ENCODE data around the gene SLC27A1.

The SLC27A1 gene

DNA sequence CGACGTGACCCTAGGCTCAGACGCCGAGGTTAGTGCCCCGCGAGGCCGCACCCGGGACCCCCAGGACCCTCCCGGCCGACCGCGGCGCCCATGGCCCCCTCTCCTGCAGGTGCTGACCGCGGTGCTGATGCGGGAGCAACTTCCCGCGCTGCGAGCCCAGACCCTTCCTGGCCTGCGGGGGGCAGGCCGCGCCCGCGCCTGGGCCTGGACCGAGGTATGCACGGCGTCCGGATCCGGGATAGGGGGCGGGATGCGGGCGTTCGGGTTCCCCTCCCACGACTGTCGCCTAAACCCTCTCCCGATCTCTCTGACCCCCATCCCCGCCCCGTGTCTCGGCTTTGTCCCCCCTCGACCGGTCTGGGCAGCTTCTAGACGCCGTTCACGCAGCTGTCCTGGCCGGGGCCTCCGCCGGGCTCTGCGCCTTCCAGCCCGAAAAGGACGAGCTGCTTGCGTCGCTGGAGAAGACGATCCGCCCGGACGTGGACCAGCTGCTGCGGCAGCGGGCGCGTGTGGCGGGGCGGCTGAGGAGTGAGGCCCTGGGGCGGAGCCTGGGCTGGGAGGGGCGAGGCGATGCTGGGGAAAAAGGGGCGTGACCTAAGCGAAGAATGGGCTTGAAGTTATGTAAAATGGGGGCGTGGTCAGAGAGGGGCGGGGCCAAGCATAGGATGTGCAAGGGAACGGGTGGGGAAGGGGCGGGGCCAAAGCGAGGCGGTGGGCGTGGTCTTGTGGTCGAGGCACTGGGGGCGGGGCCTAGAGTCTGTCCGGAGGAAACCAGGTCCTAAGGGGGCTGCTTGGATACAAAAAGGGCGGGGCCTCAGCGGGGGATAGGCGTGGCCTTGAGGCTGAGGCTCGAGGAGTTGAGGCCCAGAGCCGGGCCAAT is 69.2 kb downstream of the SLC27A1 start:
- TF ChIP-seq, protein P1, sequence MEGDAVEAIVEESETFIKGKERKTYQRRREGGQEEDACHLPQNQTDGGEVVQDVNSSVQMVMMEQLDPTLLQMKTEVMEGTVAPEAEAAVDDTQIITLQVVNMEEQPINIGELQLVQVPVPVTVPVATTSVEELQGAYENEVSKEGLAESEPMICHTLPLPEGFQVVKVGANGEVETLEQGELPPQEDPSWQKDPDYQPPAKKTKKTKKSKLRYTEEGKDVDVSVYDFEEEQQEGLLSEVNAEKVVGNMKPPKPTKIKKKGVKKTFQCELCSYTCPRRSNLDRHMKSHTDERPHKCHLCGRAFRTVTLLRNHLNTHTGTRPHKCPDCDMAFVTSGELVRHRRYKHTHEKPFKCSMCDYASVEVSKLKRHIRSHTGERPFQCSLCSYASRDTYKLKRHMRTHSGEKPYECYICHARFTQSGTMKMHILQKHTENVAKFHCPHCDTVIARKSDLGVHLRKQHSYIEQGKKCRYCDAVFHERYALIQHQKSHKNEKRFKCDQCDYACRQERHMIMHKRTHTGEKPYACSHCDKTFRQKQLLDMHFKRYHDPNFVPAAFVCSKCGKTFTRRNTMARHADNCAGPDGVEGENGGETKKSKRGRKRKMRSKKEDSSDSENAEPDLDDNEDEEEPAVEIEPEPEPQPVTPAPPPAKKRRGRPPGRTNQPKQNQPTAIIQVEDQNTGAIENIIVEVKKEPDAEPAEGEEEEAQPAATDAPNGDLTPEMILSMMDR (conservative IDR thresholded peaks at IDR 0.05) = peak; percentile 69
- H3K27ac ChIP-seq = peak overlapping the region; percentile 66

DNA sequence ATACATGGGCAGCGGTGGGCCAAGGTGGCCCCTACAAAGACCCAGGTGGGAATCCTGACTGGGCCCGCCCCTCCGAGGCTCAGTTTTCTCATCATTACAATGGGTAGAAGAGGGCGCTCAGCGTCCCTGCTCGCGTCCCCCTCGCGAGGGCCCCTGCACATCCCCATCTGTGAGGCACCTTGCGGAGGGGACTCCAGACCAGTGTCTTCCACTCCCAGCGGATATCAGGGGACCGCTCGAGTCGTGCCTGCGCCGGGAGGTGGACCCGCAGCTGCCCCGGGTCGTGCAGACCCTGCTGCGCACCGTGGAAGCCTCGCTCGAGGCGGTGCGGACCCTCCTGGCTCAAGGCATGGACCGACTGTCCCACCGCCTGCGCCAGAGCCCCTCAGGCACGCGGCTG is 69.8 kb downstream of the SLC27A1 start:
- H3K27ac ChIP-seq = no peak overlapping the region

GRCh38 chr19:17541184-17541759 is 70.9 kb downstream of the SLC27A1 start:
- TF ChIP-seq, protein P1 (conservative IDR thresholded peaks at IDR 0.05) = no peak
- no peak overlapping the region for H3K27ac ChIP-seq

More for the DNA sequence above, 69.8 kb downstream of the SLC27A1 start:
- TF ChIP-seq, protein P1 (conservative IDR thresholded peaks at IDR 0.05) = no peak

DNA sequence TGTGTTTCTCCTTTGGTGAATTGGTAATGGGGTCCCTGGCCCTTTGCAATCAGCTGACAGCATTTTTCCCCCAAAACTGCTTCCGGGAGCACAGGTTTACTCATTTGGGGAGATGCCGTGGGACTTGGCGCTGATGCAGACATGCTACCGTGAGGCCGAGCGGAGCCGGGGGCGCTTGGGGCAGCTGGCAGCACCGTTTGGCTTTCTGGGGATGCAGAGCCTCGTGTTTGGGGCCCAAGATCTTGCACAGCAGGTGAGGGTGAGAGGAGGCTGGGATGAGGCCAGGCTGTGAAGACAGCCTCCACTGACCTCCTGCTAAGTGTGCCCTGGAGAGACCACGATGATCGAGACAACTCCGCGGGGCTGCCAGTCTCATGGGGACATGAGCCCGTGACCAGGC is 71.7 kb downstream of the SLC27A1 start:
- TF ChIP-seq, protein P1 (conservative IDR thresholded peaks at IDR 0.05) = no peak
- H3K27ac ChIP-seq = no peak overlapping the region

GRCh38 chr19:17542793-17543582 is 72.7 kb downstream of the SLC27A1 start:
- TF ChIP-seq, protein P1 (conservative IDR thresholded peaks at IDR 0.05) = no peak
- no peak overlapping the region for H3K27ac ChIP-seq

DNA sequence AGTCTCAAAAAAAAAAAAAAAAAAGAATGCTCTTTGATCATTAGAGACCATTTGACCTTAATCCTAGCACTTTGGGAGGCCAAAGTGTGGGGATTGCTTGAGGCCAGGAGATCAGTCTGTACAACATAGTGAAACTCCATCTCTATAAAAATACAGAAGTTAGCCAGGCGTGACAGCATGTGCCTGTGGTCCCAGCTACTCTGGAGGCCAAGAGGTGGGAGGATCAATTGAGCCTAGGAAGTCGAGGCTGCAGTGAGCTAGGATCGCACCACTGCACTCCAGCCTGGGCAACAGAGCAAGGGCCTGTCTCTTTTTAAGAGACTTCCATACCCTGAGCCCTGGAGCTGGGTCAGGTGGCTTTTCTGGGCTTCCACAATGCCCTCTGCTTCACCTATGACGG is 73.7 kb downstream of the SLC27A1 start:
- H3K27ac ChIP-seq = no peak overlapping the region
- TF ChIP-seq, protein P1 (conservative IDR thresholded peaks at IDR 0.05) = no peak

DNA sequence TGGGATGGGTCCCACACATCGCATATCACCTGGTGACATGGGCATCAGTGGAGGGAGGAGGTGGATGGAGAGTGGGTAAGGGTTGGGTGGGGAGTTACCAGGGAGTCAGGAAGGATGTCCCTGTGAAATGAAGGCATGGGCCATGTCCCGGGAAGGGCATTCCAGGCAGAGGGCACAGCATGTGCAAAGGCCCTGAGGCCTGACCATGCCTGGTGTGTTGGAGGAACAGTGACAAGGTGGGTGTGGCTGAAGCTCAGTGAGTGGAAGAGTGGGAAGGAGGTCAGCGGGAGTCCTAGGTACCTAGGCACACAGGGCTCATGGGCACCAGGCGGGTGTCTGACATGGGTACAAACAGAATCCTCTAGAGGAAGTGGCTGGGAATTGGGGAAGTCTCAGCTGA is 74.1 kb downstream of the SLC27A1 start:
- no peak overlapping the region for H3K27ac ChIP-seq
- TF ChIP-seq, protein P1 (conservative IDR thresholded peaks at IDR 0.05) = no peak

Measured in VCaP (cell line).